Erythroblast (primary cell): ENCODE results near the gene IL16.
A peak's percentile ranks its signal among the peaks of the same experiment; 100 is the strongest.

Experiments used
- DNase-seq, 2 experiments: peaks; one replicate each; lab custom pipeline; 2025; lab: John Stamatoyannopoulos, UW
- GATA1 ChIP-seq: IDR thresholded peaks from 2 replicates; pipeline ENCODE4 v1.6.1; 2011; ENCODE audit warnings: low read depth, mild to moderate bottlenecking, control low read depth, low read length, moderate library complexity
- POLR2A ChIP-seq: IDR thresholded peaks from 2 replicates; pipeline ENCODE4 v1.6.1; 2011; ENCODE audit warnings: mild to moderate bottlenecking, low read length

The IL16 gene

GRCh38 chr15:81229586-81229985, 32.9 kb downstream of the IL16 start:
- no peak for TF ChIP-seq GATA1
- no peak for TF ChIP-seq POLR2A
- no peak for DNase-seq

- no peak for DNase-seq
- TF ChIP-seq GATA1 (no peak), POLR2A (no peak)
Observed at GRCh38 chr15:81235276-81236123, 38.8 kb downstream of the IL16 start.

- TF ChIP-seq GATA1 (no peak), POLR2A (no peak)
- no peak for DNase-seq
Observed at GRCh38 chr15:81239190-81239589, 42.5 kb downstream of the IL16 start.

GRCh38 chr15:81242778-81243177, 46.1 kb downstream of the IL16 start:
- DNase-seq, result no peak
- TF ChIP-seq POLR2A (no peak), GATA1 (no peak)

GRCh38 chr15:81244306-81244705, 47.6 kb downstream of the IL16 start:
- TF ChIP-seq POLR2A (no peak), GATA1 (no peak)
- no peak for DNase-seq

GRCh38 chr15:81253846-81254245, 57.2 kb downstream of the IL16 start:
- DNase-seq, result no peak
- no peak for TF ChIP-seq GATA1
- TF ChIP-seq POLR2A, result no peak

GRCh38 chr15:81254277-81254915, 57.7 kb downstream of the IL16 start:
- TF ChIP-seq GATA1 (no peak), POLR2A (no peak)
- DNase-seq, result no peak

- TF ChIP-seq POLR2A (no peak), GATA1 (no peak)
- no peak for DNase-seq
Observed at GRCh38 chr15:81254916-81255290, 58.2 kb downstream of the IL16 start.

GRCh38 chr15:81255315-81255957, 58.8 kb downstream of the IL16 start:
- no peak for TF ChIP-seq GATA1
- TF ChIP-seq POLR2A, result no peak
- DNase-seq, result no peak

GRCh38 chr15:81255958-81256320, 59.3 kb downstream of the IL16 start:
- no peak for DNase-seq
- TF ChIP-seq GATA1 (no peak), POLR2A (no peak)

GRCh38 chr15:81256916-81257315, 60.2 kb downstream of the IL16 start:
- peak; percentile 8 to 22 for DNase-seq
- TF ChIP-seq GATA1 (no peak), POLR2A (no peak)

- TF ChIP-seq POLR2A (no peak), GATA1 (no peak)
Observed at GRCh38 chr15:81257435-81257834, 60.8 kb downstream of the IL16 start.

GRCh38 chr15:81258455-81258854, 61.8 kb downstream of the IL16 start:
- TF ChIP-seq POLR2A (no peak), GATA1 (no peak)
- DNase-seq, result no peak

More at GRCh38 chr15:81257435-81257834, 60.8 kb downstream of the IL16 start:
- DNase-seq, result no peak

GRCh38 chr15:81259760-81260298, 63.1 kb downstream of the IL16 start:
- DNase-seq, result no peak
- TF ChIP-seq POLR2A (no peak), GATA1 (no peak)
